HG03135 (cell line): Measurements from ENCODE around the gene CFAP97D1.
"Not testable (repeated sequence)": the region's sequence is repeated elsewhere in the genome, so short reads cannot be mapped to it uniquely, and the experiment has no call there.

Experiments used
- ATAC-seq: cut with Tn5 transposase; IDR thresholded peaks from one replicate; pipeline ENCODE4 v1.9.1; 2021; ENCODE audit warnings: mild to moderate bottlenecking, moderate library complexity; ENCODE audit not compliant: unreplicated experiment

Gene CFAP97D1

GRCh38 chr17:43791589-43791988 is 11.4 kb downstream of the CFAP97D1 start:
- no peak for ATAC-seq

DNA sequence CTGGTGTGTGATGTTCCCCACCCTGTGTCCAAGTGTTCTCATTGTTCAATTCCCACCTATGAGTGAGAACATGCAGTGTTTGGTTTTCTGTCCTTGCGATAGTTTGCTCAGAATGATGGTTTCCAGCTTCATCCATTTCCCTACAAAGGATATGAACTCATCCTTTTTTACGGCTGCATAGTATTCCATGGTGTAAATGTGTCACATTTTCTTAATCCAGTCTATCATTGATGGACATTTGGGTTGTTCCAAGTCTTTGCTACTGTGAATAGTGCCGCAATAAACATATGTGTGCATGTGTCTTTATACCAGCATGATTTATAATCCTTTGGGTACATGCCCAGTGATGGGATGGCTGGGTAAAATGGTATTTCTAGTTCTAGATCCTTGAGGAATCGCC is 12.4 kb downstream of the CFAP97D1 start:
- ATAC-seq: not testable (repeated sequence)

- ATAC-seq: not testable (repeated sequence)
Measured at GRCh38 chr17:43798024-43798423, 17.8 kb downstream of the CFAP97D1 start.

- no peak for ATAC-seq
Measured at GRCh38 chr17:43799047-43799446, 18.8 kb downstream of the CFAP97D1 start.

- no peak for ATAC-seq
Measured at GRCh38 chr17:43800736-43801135, 20.5 kb downstream of the CFAP97D1 start.

DNA sequence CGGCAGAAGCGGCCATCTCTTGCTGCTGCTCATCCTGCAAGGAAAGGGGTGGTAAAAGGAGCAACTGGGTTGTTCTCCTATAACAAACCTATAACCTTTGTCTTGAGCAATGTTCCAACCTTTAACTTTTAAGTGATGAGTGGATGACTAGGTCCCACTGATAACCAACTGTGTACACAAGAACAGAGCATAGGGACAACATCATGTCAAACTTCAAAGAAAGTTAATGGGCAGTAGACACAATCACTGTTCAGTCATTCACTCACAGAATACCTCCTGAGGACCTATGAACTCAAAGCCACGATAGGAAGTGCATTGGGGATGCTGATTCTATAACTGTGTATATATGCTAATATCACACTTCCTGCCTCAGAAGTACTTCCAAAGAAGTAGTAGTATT is 21.6 kb downstream of the CFAP97D1 start:
- no peak for ATAC-seq

- no peak for ATAC-seq
Measured at GRCh38 chr17:43803758-43804157, 23.5 kb downstream of the CFAP97D1 start.

DNA sequence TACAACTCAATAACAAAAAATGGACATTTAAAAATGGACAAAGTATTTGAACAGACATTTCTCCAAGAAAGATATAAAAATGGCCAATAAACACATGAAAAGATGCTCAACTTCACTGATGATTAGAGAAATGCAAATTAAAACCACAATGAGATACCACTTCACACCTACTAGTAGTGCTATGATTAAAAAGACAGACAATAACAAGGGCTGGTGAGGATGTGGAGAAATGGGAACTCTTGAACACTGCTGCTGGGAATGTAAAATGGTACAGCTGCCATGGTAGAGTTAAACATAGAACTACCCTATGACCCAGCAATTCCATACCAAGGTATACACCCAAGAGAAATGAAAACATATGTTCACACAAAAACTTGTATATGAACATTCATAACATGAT is 24.9 kb downstream of the CFAP97D1 start:
- no peak for ATAC-seq

- no peak for ATAC-seq
Measured at GRCh38 chr17:43808076-43808475, 27.8 kb downstream of the CFAP97D1 start.

- no peak for ATAC-seq
Measured at GRCh38 chr17:43809121-43809520, 28.9 kb downstream of the CFAP97D1 start.

GRCh38 chr17:43810226-43810715 is 30.0 kb downstream of the CFAP97D1 start:
- no peak for ATAC-seq

- ATAC-seq: no peak
Measured at GRCh38 chr17:43810823-43811222, 30.6 kb downstream of the CFAP97D1 start.

DNA sequence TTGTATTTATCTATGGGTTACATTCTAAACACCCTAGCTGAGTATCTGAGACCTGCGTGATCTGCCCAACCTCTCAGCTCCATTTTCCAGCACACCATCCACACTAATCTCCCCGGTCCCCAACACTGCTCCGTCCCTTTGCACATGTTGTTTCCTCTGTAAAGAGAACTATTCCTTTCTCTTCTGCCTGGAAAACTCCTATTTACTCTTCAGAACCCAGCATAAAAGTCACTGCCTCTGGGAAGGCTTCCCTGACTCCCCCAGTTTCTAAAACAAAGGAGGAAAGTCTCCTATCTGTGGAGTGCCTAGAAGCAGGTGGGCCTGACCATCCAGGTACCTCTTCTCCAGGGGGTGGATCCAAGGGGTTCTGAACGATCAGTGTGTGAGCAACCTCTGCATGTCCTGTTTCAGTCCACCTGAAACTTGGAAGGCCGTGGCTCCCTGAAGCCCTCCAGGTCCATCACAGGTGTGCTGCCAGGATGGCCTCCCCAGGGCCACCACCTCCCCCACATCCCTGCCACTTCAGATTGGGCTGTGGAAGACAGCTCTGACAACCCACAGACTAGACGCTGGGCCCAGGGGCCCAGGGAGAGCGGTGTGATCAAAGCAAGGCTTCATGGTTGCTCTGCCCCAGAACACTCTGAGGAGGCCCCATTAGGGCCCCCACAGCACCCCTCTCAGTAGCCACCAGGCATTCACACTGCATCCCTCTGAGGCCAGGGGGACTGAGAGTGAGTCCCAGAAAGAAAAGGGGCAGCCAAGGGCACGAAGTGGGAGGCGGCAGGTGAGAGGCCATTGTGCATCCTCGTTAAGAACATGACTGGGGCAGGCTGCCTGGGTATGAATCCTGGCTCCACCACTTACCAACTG is 32.4 kb downstream of the CFAP97D1 start:
- no peak for ATAC-seq

DNA sequence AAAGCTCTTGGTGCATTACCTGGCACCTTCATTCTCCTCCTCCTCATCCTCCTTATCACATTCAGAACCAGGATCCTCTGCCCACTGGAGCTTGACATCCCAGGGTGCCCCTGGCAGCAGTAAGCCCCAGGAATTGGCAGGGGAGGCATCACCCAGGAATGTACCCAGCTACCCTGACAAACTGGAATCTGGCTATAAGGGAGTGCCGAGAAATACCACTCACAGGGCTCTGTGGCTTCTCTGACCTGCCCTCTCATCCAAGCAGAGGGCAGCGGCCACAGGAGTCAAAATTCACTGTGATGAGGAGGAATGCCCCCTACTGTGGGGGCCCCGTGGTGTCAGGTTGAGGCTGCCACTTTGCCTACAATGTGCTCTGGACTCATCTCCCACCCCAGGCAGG is 33.2 kb downstream of the CFAP97D1 start:
- no peak for ATAC-seq

- no peak for ATAC-seq
Measured at GRCh38 chr17:43814026-43814425, 33.8 kb downstream of the CFAP97D1 start.

- no peak for ATAC-seq
Measured at GRCh38 chr17:43814714-43815113, 34.5 kb downstream of the CFAP97D1 start.

DNA sequence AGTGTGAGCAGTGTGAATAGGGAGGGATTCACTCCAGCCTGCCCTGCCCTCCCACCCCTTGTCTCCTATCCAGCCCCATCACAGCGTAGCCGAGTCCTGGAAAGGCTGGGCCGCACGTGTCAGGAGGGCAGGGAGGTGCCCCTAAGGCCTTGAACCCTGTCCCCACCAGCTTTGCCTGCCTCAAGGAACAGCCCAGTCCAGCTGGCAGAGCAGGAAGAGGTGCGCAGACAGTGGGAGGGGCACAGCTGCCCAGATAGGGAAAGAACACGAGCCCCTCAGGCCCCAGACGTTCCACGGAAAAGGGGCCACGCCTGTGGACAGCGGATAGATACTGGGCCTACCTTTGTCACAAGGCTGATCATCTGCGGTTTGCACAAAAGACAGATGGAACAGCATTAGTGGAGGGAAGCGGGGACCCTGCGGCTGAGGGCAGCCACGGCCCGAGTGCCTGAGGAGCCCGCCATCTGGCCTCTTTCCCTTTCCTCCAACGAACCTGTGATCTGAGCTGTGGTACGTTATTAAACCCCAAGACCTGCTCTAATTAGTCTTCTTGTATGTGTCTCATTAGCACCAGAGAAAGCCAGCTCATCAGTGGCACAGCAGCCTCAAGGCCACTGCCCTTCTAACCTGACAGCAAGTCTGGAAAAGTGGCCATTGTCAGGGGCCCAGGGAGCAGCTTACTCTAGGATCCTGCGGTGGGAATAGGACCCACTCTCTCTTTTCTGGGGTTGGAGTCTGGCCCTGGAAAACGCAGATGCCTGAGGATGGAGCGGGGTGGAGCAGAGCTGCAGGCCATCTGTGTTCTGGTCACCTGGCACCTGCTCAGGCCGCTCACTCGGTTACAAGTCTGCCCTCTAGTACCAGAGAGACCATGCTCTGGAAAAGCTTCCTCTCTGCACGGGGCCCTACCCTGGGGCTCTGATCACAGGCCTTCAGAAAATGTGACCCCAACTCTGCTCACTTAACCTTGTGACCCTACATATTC is 36.4 kb downstream of the CFAP97D1 start:
- ATAC-seq: no peak

DNA sequence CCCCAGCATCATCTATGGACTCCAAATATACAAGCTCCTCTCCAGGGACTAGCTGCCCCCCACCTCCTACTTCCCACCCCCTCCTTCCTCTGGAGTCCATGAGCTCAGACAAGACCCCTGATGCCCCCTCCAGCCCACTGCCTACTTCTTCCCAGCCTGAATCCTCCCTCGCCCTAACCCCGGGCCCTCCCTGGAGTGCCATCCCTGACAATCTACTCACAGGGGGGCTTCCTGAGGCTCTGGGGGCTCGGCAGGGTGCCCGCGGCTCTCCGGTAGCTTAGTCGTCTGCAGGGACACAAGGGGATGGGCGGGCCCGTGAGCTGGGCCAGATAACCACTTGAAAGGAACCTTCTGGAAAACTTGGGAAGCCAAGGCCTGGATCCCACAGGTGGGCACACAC is 37.6 kb downstream of the CFAP97D1 start:
- ATAC-seq: no peak

GRCh38 chr17:43818966-43819365 is 38.7 kb downstream of the CFAP97D1 start:
- ATAC-seq: no peak

- ATAC-seq: no peak
Measured at GRCh38 chr17:43820759-43821158, 40.5 kb downstream of the CFAP97D1 start.

- ATAC-seq: no peak
Measured at GRCh38 chr17:43822570-43823190, 42.4 kb downstream of the CFAP97D1 start.
